Muscle layer of duodenum (tissue), 2 donors: ENCODE results near the gene CADM2.
A peak's percentile ranks its signal among the peaks of the same experiment; 100 is the strongest.
"Not testable (repeated sequence)": the region's sequence is repeated elsewhere in the genome, so short reads cannot be mapped to it uniquely, and the experiment has no call there.

Source experiments
- H3K27ac ChIP-seq: one replicate; pipeline ENCODE4 v1.7.0; 2013; ENCODE audit warnings: mild to moderate bottlenecking, low read length
- H3K27me3 ChIP-seq: one replicate; pipeline ENCODE4 v1.7.0; 2013; ENCODE audit warnings: low read depth, mild to moderate bottlenecking, control low read depth, low read length
- H3K36me3 ChIP-seq, 2 donors: one replicate each; pipeline ENCODE4 v1.7.0; 2013; ENCODE audit warnings: low read length in 2 of 2, control low read depth in 1 of 2, mild to moderate bottlenecking in 1 of 2; ENCODE audit not compliant: insufficient read depth in 2 of 2, control insufficient read depth in 1 of 2
- H3K4me1 ChIP-seq, 2 donors: one replicate each; pipeline ENCODE4 v1.7.0; 2013; ENCODE audit warnings: low read length in 2 of 2, mild to moderate bottlenecking in 2 of 2, control low read depth in 1 of 2, moderate library complexity in 1 of 2; ENCODE audit not compliant: insufficient read depth in 2 of 2, control insufficient read depth in 1 of 2
- H3K4me3 ChIP-seq, 2 donors: one replicate each; pipeline ENCODE4 v1.7.0; 2013; ENCODE audit warnings: low read length in 2 of 2, low read depth in 1 of 2, mild to moderate bottlenecking in 1 of 2
- H3K9me3 ChIP-seq, 2 donors: one replicate each; pipeline ENCODE4 v1.7.0; 2013; ENCODE audit warnings: low read length in 2 of 2, control low read depth in 1 of 2, mild to moderate bottlenecking in 1 of 2; ENCODE audit not compliant: control insufficient read depth in 1 of 2
- donor health status: healthy.

CADM2 gene

DNA sequence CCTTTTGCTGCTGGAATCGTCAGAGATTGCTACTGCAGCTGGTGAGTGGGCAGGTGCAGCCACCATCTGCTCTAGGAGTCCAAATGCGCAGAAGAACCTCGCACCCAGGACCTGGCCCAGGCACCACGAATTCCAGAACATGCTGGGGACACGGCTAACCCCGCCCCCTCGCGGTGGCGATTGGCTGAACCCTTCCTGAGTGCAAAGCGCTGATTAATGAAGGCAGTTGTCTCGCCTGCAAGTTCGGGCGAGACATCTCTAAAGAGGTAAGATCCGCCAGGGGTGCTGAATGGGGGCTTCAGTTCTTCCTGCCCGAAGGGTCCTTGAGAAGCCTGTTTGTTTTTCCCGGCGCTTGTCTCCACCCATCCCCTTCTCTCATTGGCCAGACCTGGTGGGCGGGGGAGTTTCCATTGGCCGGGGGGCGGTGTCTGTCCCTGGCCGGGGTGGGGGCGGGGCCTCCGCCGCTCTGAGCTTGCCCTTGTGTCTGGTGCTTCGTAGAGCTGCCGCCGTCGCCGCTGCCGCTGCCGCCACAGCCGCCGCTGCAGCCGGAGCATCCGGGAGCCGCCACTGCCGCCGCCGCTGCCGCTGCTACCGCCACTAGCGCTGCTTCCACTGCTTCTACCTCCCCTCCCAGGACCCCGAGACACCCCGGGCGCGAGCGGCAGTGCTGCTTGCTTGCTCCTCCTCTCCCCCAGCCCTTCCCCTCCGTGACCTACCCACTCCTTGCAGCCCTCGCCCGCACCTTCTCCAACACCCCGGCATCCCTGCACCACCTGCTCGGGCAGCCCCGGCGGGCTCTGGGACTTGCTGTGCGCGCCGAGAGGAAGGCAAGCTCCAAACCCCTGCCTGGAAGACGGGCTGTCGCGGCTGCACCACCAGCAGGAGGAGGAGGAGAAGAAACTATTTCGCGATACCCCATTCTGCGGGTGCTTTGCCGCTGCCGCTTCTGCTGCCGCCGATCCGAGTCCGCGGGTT, at the start of gene CADM2:
Gene CADM2 (plus strand): TSS at position 495 of the 975 bp plus-strand sequence.
- H3K9me3 ChIP-seq: no peaks in the 10 kb centered on the region
- H3K4me1 ChIP-seq: peaks cover 0 to 16% of the 10 kb centered on the region in 2 donors
- no peak within 1 kb of the TSS for H3K27ac ChIP-seq
- peaks cover 7% of the 10 kb centered on the region for H3K27me3 ChIP-seq
- no peaks in the 10 kb centered on the region for H3K36me3 ChIP-seq
- peak within 1 kb of the TSS; percentile 73 to 92 for H3K4me3 ChIP-seq

DNA sequence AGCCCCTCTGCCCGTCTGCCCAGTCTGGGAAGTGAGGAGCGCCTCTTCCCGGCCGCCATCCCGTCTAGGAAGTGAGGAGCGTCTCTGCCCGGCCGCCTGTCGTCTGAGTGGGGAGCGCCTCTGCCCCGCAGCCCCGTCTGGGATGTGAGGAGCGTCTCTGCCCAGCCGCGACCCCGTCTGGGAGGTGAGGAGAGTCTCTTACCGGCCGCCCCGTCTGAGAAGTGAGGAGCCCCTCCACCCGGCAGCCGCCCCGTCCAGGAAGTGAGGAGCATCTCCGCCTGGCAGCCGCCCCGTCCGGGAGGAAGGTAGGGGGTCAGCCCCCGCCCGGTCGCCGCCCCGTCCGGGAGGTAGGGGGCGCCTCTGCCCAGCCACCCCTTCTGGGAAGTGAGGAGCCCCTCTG, 40.2 kb upstream of the CADM2 start:
- H3K9me3 ChIP-seq, H3K27ac ChIP-seq, H3K27me3 ChIP-seq, H3K4me1 ChIP-seq, H3K4me3 ChIP-seq, H3K36me3 ChIP-seq: not testable (repeated sequence)

DNA sequence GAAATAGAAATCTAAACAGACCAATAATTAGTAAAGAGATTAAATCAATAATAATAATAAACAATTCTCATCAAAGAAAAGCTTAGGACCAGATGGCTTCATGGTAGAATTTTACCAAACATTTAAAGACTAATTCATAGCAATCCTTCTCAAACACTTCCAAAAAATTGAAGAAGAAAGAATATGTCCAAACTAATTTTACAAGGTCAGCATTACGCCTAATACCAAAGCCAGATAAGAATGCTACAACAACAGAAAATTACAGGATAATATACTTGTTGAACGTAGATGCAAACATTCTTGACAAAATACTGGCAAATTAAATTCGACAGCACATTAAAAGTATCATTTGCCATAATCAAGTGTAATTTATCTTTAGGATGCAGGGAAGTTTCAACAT, 36.1 kb upstream of the CADM2 start:
- H3K4me3 ChIP-seq: no peak overlapping the region
- H3K36me3 ChIP-seq: no peaks in the 10 kb centered on the region
- H3K27ac ChIP-seq: no peak overlapping the region
- H3K27me3 ChIP-seq: no peaks in the 10 kb centered on the region
- peaks cover 0 to 4% of the 10 kb centered on the region in 2 donors for H3K9me3 ChIP-seq
- H3K4me1 ChIP-seq: no peaks in the 10 kb centered on the region

DNA sequence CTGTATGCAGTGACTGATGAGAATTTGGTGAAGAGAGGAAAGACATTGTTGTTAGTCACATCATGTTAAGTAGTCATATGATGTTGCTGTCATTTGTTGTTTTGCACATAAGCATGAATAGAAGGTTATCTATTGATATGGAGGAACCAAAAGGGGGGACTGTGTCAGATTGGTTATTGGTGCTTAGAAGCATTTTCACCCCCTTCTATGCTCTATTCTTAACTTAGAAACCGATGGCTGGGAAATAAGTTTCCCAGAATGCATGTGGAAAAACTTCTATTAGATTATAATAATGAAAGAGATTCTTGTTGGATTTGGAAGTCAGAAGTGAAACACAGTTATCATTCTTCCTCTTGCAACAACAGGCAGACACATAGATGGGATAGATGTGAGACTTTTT, 33.2 kb upstream of the CADM2 start:
- H3K9me3 ChIP-seq: peaks cover 0 to 4% of the 10 kb centered on the region in 2 donors
- no peak overlapping the region for H3K27ac ChIP-seq
- no peaks in the 10 kb centered on the region for H3K27me3 ChIP-seq
- no peak overlapping the region for H3K4me3 ChIP-seq
- no peaks in the 10 kb centered on the region for H3K36me3 ChIP-seq
- H3K4me1 ChIP-seq: no peaks in the 10 kb centered on the region

DNA sequence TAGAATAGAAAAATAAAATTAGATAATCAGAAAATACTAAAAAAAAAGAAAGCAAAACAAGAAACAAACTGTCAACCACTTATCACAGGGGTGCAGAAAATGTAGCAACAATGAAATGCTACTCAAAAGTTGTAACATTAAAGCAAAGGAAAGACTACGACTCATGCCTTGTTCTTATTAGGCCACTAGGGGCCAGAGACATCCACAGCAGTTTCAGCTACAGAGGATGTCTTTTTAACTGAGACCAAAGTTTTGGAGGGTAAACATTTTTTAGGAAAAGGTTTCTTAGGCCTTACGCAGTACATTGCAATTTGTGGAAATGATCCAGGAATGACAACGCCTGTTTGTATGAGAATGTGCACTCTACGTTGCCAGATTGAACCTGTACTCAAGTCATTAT, 15.4 kb upstream of the CADM2 start:
- Histone ChIP-seq H3K27me3 (no peaks in the 10 kb centered on the region), H3K36me3 (no peaks in the 10 kb centered on the region), H3K4me3 (no peak overlapping the region), H3K4me1 (no peaks in the 10 kb centered on the region), H3K27ac (no peak overlapping the region), H3K9me3 (no peaks in the 10 kb centered on the region)

DNA sequence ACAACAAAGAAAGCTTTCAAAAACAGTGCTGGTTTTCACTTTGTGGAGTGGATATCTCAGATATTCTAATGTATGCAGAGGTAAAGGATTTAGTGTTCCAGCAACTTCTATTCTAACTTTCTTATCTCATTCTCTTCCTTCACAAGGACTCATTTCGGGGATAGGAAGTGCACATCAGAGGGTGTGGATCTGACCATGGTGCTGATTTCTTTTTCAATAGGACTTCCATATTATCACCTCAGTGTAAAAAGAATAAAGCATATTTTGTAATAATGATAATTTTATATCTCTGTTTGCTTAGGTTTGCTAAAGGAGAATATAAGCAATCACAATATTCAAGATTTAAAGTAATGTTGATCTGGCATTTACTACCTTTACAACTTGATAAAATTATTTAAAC, 12.5 kb upstream of the CADM2 start:
- H3K9me3 ChIP-seq: no peaks in the 10 kb centered on the region
- H3K36me3 ChIP-seq: no peaks in the 10 kb centered on the region
- H3K4me3 ChIP-seq: no peak overlapping the region
- no peaks in the 10 kb centered on the region for H3K27me3 ChIP-seq
- H3K4me1 ChIP-seq: no peaks in the 10 kb centered on the region
- H3K27ac ChIP-seq: no peak overlapping the region

DNA sequence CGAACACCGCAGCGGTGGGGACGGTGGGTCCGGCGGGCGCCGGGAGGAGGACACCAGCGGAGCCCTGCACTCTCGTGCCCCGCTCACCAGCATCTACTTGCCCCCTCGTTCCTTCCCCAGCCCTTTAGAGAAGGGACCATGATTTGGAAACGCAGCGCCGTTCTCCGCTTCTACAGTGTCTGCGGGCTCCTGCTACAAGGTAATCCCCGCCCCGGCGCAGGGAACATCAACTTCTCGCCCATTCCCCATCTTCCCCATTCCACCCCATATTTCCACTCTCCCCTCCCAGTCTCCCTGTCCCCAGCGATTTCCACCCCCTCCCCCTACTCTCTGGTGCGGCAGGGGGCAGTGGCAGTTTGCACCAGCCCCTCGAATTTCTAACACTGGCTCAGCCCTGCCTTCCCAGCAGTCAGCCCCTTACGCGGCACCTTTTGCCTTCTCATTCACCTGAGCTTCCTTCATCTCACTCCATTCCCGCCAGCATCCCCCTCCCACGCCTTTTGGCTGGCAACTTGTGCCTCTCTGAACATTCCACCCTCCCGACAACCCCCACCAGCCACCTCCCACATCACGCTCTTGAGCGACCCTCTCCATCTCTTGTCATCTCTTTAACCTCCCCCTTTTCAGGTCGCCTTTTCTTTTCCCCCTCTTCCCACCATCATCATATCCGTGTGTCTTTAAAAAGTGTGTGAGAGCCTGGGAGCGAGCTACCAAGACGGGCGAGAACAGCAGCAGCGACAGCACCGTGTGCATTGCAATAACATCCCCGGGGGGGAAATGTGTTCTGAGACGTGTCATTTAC, 882 bp downstream of the CADM2 start:
- no peak overlapping the region for H3K27ac ChIP-seq
- H3K4me3 ChIP-seq: peak overlapping the region; percentile 33 to 92
- H3K9me3 ChIP-seq: no peaks in the 10 kb centered on the region
- no peaks in the 10 kb centered on the region for H3K36me3 ChIP-seq
- H3K27me3 ChIP-seq: peaks cover 7% of the 10 kb centered on the region
- peaks cover 0 to 16% of the 10 kb centered on the region in 2 donors for H3K4me1 ChIP-seq

DNA sequence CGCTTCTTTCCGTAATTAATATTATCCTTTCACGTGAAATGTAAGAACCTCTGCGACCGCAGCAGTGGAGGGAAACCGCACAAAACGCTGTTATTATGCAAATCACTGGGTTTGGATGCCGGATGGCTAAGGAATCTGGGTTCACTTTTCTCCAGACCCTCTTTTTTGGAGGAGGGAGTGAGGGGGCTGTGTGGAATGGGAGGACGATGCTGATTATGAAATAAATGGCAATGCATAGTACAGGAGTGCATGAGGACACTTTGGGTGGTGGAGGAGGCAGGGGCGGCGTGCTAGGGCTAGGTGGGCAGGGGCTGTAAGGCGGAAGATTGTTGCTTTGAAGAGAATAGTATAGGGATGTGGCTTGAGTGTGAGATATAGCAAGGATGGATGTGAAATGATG, 1.8 kb downstream of the CADM2 start:
- H3K36me3 ChIP-seq: no peaks in the 10 kb centered on the region
- H3K27me3 ChIP-seq: peaks cover 7% of the 10 kb centered on the region
- no peaks in the 10 kb centered on the region for H3K9me3 ChIP-seq
- peaks cover 0 to 16% of the 10 kb centered on the region in 2 donors for H3K4me1 ChIP-seq
- no peak overlapping the region for H3K27ac ChIP-seq
- H3K4me3 ChIP-seq: peak overlapping the region in 1 of 2 donors; percentile 10

DNA sequence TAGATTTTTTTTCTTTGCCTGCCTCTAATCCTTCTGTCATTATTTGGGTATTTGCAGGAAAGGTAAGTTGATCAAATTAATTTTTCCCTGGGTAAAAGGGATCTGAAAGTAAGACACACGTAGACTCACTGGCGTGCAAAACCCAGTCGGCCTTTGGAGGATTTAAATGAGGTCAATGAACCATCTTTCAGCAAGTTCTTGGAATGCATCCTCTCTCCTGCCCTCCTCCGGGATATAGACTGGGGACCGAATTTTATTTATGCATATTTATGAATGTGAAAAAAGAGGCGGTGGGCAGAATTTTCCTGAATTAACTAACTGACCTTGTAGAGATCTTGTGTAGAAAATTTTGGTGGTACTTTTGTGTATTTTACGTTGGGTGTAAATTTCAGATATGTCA, 2.2 kb downstream of the CADM2 start:
- Histone ChIP-seq H3K36me3 (no peaks in the 10 kb centered on the region), H3K4me1 (peaks cover 0 to 16% of the 10 kb centered on the region in 2 donors), H3K27ac (no peak overlapping the region), H3K4me3 (peak overlapping the region in 1 of 2 donors; percentile 10), H3K27me3 (peaks cover 7% of the 10 kb centered on the region), H3K9me3 (no peaks in the 10 kb centered on the region)

DNA sequence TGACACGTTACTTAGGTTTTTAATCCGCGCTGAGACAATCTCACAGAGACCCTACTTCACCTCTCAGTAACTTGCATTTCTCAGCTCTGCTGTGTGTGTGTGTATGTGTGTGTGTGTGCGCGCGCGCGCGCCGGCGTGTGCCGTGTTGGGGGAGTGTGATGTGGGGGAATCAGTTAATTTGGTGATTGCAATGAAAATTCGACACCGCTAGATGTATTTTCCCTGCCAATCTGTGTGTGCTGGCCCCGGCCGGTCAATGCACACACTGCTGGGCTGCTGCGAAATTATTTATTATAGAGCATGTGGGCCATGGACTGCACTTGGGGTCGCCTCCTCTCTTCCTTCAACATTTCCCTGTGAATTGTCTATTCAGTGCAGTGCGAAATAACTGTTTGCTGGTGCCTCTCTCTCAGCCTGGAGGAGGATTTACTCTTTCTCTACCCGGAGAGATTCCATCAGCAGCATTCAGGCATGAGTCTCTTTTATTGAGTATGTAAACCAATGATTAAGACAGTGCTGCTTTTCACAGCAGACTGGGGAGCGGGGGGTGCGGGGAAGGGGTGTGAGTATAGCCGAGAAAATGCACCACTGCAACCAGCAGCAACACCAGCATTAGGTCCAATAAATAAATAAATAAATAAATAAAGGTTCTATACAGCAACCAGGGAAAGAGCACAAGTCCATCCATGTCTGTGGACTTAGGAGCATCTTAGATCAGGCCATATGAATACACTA, 2.9 kb downstream of the CADM2 start:
- Histone ChIP-seq H3K4me1 (peaks cover 0 to 16% of the 10 kb centered on the region in 2 donors), H3K36me3 (no peaks in the 10 kb centered on the region), H3K9me3 (no peaks in the 10 kb centered on the region), H3K4me3 (peak overlapping the region in 1 of 2 donors; percentile 41), H3K27ac (no peak overlapping the region), H3K27me3 (peaks cover 7% of the 10 kb centered on the region)

DNA sequence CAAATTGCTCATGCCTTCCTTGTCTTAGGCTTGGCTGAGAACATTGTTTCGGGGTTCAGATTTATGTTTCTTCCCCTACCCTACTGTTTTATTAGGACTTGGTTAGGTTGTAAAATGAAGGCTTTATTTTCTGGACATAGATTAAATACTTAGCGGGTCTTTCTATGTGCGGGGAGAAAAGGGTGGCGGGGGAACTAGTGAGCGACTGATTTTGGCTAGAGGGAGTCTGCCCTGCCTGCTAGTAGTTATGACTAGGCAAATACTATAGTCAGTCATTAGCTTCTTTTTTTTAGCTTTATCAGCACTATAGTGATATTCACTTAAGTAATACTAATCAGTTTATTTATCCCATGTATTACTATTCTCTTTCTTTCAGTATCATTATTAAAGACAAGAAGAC, 3.6 kb downstream of the CADM2 start:
- peaks cover 0 to 16% of the 10 kb centered on the region in 2 donors for H3K4me1 ChIP-seq
- H3K27me3 ChIP-seq: peaks cover 7% of the 10 kb centered on the region
- no peaks in the 10 kb centered on the region for H3K36me3 ChIP-seq
- no peaks in the 10 kb centered on the region for H3K9me3 ChIP-seq
- H3K4me3 ChIP-seq: no peak overlapping the region
- no peak overlapping the region for H3K27ac ChIP-seq
